Measurements from ENCODE around the gene CCDC175.

Gene CCDC175

DNA sequence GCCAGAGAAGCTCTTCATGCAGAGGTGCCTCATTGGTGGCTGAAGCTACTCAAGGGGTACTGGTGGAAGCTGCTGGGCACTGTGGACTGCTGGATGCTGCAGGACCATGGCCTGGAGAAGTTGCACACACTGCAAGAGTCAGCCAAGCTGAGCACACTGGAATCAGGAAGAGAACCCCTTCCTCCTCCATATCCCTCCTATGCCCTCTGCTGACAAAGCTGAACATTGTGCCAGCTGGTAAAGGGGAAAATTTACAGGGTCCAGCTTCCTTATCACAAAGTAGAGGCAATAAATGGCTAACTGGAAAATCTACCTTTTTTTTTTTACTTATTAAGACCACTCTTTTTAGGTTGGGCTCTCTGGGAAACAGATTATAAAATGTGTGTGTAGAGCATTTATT lies 6.5 kb downstream of the CCDC175 start:
- no peaks in the 10 kb centered on the region for H3K4me1 Mint-ChIP-seq (ENCODE audit: low read depth)
- no peaks in the 10 kb centered on the region for H3K36me3 Mint-ChIP-seq (ENCODE audit: low read depth)
- H3K4me3 Mint-ChIP-seq: no peak overlapping the region
- no peaks in the 10 kb centered on the region for H3K9me3 Mint-ChIP-seq
- DNase-seq: no peak
- peaks cover 40% of the 10 kb centered on the region for H3K27me3 Mint-ChIP-seq
- H3K27ac Mint-ChIP-seq: no peak overlapping the region

DNA sequence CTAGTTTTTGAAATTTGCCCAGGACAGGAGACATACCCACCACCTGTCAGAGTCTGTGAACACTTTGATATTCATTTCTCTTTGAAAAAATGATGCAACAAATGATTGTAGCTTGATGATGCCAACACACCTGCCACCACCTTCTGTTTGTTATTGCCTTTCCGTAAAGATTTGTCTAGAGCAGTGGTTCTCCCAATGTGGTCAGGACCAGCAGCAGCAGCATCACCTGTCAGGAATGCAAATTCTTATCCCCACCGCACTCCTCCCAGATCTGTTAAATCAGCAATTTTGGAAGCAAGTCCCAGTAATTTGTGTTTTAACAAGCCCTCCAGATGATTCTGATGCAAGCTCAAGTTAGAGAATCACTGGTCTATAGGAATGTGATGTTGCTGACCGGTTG lies 9.9 kb downstream of the CCDC175 start:
- Mint-ChIP-seq H3K4me3 (no peak overlapping the region), H3K4me1 (ENCODE audit: low read depth) (no peaks in the 10 kb centered on the region), H3K9me3 (no peaks in the 10 kb centered on the region), H3K36me3 (ENCODE audit: low read depth) (no peaks in the 10 kb centered on the region), H3K27me3 (peaks cover 39% of the 10 kb centered on the region), H3K27ac (no peak overlapping the region)
- no peak for DNase-seq

DNA sequence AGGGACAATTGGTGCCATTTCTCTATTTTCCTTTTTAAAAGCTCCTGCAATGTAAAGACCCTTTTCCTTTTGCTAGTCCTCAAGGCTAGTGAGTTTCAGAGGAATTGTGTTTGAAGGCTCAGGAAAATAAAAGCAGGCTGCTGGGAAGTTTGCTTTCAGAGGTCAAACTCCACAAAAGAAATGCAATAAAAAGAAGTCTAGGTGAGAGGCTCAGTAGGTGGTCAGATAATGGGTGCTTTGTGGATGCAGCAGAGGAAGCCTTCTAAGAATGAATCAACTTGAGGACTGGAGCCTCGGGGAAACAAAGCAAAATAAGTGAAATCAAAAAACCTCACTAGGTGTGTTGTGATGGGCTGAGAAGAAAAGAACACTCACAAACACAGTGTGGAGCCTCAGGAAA lies 10.3 kb downstream of the CCDC175 start:
- H3K27ac Mint-ChIP-seq: no peak overlapping the region
- H3K4me3 Mint-ChIP-seq: no peak overlapping the region
- DNase-seq: no peak
- H3K36me3 Mint-ChIP-seq (ENCODE audit: low read depth): no peaks in the 10 kb centered on the region
- H3K27me3 Mint-ChIP-seq: peaks cover 35% of the 10 kb centered on the region
- H3K9me3 Mint-ChIP-seq: no peaks in the 10 kb centered on the region
- H3K4me1 Mint-ChIP-seq (ENCODE audit: low read depth): no peaks in the 10 kb centered on the region

DNA sequence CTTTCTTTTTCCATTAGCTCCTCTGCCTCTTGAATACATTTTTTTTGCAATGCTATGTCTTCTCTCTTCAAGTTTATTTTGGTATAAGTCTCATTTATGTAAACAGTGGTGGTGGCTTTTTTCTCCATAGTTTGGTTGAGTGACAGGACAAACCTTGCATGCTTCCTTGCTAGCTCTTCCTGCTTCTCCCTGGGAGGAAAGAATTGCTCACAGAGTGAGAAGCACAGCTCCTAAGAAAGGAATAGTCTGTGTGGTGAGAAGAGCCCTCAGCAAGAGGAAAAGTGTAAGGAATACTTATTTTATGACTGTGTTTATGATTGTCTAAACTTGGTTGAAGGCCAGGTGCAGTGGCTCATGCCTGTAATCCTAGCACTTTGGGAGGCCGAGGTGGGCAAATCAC lies 11.5 kb downstream of the CCDC175 start:
- Mint-ChIP-seq H3K9me3 (no peaks in the 10 kb centered on the region), H3K4me1 (ENCODE audit: low read depth) (no peaks in the 10 kb centered on the region), H3K27me3 (peaks cover 27% of the 10 kb centered on the region), H3K36me3 (ENCODE audit: low read depth) (no peaks in the 10 kb centered on the region), H3K27ac (no peak overlapping the region), H3K4me3 (no peak overlapping the region)
- no peak for DNase-seq

DNA sequence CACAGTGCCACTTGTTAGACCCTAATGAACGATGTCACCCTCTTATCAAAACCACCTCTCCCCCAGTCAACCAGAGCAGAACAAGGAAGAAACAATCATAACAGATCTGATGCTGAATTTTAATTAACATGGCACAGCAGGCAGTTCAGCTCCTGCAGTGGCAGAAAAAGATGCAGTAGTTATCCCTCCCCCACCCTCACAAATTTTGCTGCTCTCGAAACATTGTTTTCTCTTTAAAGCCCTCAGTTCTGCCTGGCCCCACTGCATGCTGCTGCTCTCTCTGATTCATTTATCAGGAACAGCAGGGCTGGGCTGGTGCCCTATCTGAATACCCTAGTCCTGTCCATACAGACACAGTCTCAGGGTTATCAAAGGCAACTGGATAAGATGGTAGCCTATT lies 12.2 kb downstream of the CCDC175 start:
- no peaks in the 10 kb centered on the region for H3K36me3 Mint-ChIP-seq (ENCODE audit: low read depth)
- H3K4me3 Mint-ChIP-seq: no peak overlapping the region
- peaks cover 24% of the 10 kb centered on the region for H3K27me3 Mint-ChIP-seq
- no peak for DNase-seq
- no peaks in the 10 kb centered on the region for H3K9me3 Mint-ChIP-seq
- no peaks in the 10 kb centered on the region for H3K4me1 Mint-ChIP-seq (ENCODE audit: low read depth)
- H3K27ac Mint-ChIP-seq: no peak overlapping the region

DNA sequence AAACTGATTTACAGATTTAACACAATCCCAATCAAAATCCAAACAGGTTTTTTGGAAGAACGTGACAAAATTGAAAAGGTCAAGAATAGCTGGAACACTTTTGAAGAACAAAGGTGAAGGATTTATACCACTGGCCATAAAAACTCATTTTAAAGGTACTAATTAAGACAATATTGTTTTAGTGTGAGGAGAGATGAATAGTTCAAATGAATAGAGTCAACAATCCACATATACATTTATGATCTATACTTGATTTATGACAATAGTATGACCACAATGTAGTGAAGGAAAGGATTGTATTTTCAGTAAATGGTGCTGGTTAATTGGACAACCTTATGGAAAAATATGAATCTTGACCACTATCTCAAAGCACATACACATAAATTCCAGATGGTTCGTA lies 29.3 kb downstream of the CCDC175 start:
- no peak for DNase-seq
- Mint-ChIP-seq H3K27ac (no peak overlapping the region), H3K9me3 (no peaks in the 10 kb centered on the region), H3K4me1 (ENCODE audit: low read depth) (no peaks in the 10 kb centered on the region), H3K4me3 (no peak overlapping the region), H3K27me3 (peaks cover 42% of the 10 kb centered on the region), H3K36me3 (ENCODE audit: low read depth) (no peaks in the 10 kb centered on the region)

DNA sequence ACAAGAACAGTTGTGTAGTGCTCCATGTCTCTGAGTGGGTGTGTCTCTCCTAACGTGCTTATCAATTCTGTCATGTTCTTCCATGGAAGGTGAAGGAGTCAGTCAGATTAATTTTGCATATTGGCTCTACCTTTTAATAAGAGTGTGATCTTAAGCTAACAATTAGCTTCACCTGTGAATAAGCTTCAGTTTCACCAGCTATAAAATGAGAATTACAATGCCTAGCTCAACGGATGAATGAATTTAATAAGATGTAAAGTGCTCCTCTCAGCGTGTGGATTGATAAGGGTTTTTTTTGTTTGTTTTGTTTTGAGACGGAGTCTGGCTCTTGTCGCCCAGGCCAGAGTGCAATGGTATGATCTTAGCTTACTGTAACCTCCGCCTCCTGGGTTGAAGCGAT lies 32.7 kb downstream of the CCDC175 start:
- H3K4me3 Mint-ChIP-seq: no peak overlapping the region
- no peaks in the 10 kb centered on the region for H3K4me1 Mint-ChIP-seq (ENCODE audit: low read depth)
- H3K27ac Mint-ChIP-seq: no peak overlapping the region
- no peaks in the 10 kb centered on the region for H3K36me3 Mint-ChIP-seq (ENCODE audit: low read depth)
- DNase-seq: no peak
- no peaks in the 10 kb centered on the region for H3K9me3 Mint-ChIP-seq
- H3K27me3 Mint-ChIP-seq: peaks cover 28% of the 10 kb centered on the region

DNA sequence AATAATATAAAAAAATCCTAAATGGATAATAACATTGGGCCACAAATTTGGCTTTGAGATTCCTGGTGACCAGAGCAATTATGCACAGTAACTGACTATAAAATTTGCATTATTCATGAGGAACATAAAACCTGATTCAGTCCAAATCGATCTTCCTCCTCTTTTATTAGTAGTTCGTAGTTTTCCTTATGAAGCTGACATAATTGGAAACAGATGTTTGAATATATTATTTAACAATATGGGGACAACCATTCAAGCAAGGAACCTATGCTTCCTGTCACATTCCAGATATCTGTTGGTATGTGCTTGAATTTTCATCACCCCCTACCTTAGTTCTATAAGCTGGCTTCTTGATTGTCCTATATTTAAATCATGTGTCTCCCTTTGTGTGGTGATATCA lies 34.9 kb downstream of the CCDC175 start:
- Mint-ChIP-seq H3K27me3 (peaks cover 19% of the 10 kb centered on the region), H3K4me1 (ENCODE audit: low read depth) (no peaks in the 10 kb centered on the region), H3K36me3 (ENCODE audit: low read depth) (no peaks in the 10 kb centered on the region), H3K9me3 (no peaks in the 10 kb centered on the region), H3K27ac (no peak overlapping the region), H3K4me3 (no peak overlapping the region)
- DNase-seq: no peak

DNA sequence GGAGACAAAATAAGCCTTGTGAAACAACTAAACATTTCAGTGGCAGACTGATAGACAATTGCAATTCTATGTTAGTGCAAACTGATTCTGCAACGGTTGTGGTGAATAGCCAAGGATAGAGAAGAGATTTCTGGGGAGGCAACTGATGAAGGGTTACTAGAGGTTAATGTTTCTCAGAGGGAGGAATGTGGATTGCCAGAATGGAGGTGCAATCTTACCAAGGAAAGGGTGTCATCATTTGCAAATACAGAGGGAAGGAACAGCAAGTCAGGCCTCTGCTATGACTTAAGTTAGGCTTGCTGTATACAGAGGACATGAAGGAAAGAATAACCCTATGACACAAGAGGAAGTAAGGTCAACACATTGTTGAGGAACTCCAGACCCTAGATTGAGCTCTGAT lies 35.8 kb downstream of the CCDC175 start:
- Mint-ChIP-seq H3K27ac (no peak overlapping the region), H3K9me3 (no peaks in the 10 kb centered on the region), H3K27me3 (peaks cover 17% of the 10 kb centered on the region), H3K4me3 (no peak overlapping the region), H3K4me1 (ENCODE audit: low read depth) (no peaks in the 10 kb centered on the region), H3K36me3 (ENCODE audit: low read depth) (no peaks in the 10 kb centered on the region)
- DNase-seq: no peak

DNA sequence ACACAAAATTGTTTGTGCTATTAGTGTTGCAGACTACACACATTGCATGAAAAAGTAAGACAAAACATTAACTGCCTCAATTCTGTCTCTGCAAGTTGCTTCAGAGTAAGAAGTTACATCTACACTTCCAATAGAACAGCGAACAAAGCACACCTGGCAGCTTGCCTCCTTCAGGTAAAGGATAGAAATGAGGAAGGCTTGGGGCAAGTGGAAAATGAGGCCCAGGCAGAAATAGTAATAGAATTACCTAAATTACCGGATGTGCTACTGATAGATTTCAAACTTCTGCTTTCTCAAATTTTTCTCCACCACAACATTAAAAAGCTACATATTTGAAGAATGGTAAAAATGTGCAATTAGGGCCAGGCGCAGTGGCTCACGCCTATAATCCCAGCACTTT lies 37.7 kb downstream of the CCDC175 start:
- Mint-ChIP-seq H3K9me3 (no peaks in the 10 kb centered on the region), H3K4me3 (no peak overlapping the region), H3K36me3 (ENCODE audit: low read depth) (no peaks in the 10 kb centered on the region), H3K27me3 (peaks cover 12% of the 10 kb centered on the region), H3K27ac (no peak overlapping the region), H3K4me1 (ENCODE audit: low read depth) (no peaks in the 10 kb centered on the region)
- DNase-seq: no peak

DNA sequence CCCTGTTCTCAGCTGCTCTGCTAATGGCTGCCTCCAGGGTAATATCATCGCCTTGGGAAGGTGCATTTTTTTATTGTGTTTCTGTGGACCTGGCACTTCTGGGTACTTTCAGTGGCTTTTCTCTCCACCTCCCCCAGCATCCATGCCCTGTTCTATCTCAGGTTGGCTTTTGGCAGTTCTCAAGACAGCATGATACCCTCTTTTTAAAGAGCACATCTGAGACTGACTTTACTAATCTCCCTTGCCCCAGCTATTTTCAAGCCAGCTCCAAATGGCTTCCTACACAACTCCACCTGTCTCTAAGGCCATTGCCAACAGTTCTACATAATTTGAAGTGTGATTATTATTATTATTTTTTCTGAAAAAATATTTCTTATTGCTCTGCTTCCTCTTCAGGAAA lies 39.1 kb downstream of the CCDC175 start:
- peaks cover 9% of the 10 kb centered on the region for H3K27me3 Mint-ChIP-seq
- H3K36me3 Mint-ChIP-seq (ENCODE audit: low read depth): no peaks in the 10 kb centered on the region
- no peak for DNase-seq
- no peak overlapping the region for H3K27ac Mint-ChIP-seq
- no peaks in the 10 kb centered on the region for H3K9me3 Mint-ChIP-seq
- no peaks in the 10 kb centered on the region for H3K4me1 Mint-ChIP-seq (ENCODE audit: low read depth)
- no peak overlapping the region for H3K4me3 Mint-ChIP-seq

DNA sequence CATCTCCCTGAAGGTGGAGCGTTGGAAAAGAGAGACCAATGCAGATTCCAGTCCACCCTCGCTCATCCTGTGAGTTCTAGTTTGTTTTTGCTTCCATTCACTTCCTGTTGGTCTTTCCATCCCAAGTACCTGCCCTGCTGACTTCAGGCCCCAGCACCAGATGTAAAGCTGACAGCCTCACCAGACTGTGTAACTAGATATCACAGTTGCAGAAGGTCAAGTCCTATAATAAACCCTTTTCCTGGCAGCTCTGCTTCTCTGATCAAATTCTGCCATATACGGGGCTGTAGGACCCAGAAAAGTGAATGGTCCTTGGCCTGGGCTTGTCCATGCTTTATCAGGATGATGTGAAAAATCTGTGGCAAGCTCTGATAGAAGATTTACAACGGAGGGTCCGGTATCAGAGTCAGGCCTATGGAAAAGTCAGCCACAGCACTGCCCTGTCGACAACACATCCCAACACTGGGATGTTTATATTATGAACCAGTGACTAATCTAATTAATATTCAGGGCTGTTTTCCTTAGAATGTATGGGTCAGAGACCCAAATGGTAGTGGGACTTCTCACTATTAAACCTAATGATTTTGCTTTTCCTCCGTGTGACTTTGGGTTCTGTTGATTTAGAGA lies 42.1 kb downstream of the CCDC175 start:
- H3K4me3 Mint-ChIP-seq: no peak overlapping the region
- no peaks in the 10 kb centered on the region for H3K4me1 Mint-ChIP-seq (ENCODE audit: low read depth)
- H3K36me3 Mint-ChIP-seq (ENCODE audit: low read depth): no peaks in the 10 kb centered on the region
- H3K9me3 Mint-ChIP-seq: no peaks in the 10 kb centered on the region
- H3K27me3 Mint-ChIP-seq: peaks cover 14% of the 10 kb centered on the region
- no peak for DNase-seq
- no peak overlapping the region for H3K27ac Mint-ChIP-seq

DNA sequence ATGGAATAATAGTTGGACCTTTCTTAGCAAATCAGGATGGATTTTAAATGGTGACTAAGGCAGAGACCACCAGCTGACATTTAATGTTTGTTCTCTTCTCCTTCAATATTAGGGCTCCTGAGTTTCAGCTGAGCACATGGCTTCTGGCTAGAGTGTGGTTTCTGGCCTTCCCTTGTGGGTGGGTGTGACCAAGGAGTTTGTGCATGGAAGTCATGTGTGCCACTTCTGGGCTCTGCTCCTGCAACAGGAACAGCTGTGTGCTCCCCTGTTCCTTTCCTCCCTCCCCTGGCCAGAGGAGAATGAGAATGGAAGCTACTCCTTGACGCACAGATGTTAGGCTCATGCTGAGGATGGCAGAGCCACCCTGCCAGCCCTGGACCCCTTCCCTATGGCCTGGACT lies 44.2 kb downstream of the CCDC175 start:
- no peak for DNase-seq
- H3K4me1 Mint-ChIP-seq (ENCODE audit: low read depth): no peaks in the 10 kb centered on the region
- no peaks in the 10 kb centered on the region for H3K36me3 Mint-ChIP-seq (ENCODE audit: low read depth)
- peaks cover 5% of the 10 kb centered on the region for H3K9me3 Mint-ChIP-seq
- H3K27me3 Mint-ChIP-seq: peaks cover 20% of the 10 kb centered on the region
- H3K4me3 Mint-ChIP-seq: no peak overlapping the region
- no peak overlapping the region for H3K27ac Mint-ChIP-seq

DNA sequence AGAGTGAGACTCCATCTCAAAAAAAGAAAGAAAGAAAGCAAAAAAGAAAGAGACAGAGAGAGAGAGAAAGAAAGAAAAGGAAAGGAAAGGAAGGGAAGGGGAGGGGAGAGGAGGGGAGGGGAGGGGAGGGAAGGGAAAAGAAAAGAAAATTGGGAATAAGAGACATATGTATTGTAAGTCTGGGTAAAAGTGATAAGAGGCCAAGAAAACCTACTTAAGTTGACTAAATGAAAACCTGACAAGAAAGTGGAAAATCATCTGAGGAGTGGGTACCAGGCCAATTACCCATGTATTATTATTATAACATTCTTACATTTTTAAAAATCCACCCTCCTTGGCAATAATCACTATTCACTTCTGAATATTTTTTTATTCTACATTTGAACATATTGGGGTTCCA lies 46.3 kb downstream of the CCDC175 start:
- Mint-ChIP-seq H3K27me3 (peaks cover 16% of the 10 kb centered on the region), H3K4me1 (ENCODE audit: low read depth) (no peaks in the 10 kb centered on the region), H3K4me3 (no peak overlapping the region), H3K27ac (no peak overlapping the region), H3K36me3 (ENCODE audit: low read depth) (no peaks in the 10 kb centered on the region), H3K9me3 (peaks cover 5% of the 10 kb centered on the region)
- no peak for DNase-seq

DNA sequence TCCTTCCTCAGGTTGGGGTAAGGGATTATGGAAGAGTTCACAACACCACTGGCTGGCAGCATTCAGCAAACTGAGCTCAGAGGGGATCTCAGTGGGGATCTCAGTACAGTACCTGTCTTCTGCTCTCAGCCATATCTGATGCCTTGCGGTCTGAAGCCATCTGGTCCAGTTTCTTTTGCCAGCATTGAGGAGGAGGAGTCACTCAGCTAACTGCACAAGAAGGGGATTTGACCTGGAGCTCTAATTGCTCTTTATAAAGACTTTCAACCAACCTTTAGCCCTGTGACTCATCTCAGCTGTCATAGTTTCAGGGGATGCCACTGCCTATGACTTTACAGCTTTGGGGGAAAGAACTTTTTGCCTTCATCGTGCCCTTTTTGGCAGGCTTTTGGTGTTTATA lies 47.4 kb downstream of the CCDC175 start:
- no peak overlapping the region for H3K27ac Mint-ChIP-seq
- peaks cover 14% of the 10 kb centered on the region for H3K27me3 Mint-ChIP-seq
- no peak for DNase-seq
- H3K4me3 Mint-ChIP-seq: no peak overlapping the region
- peaks cover 5% of the 10 kb centered on the region for H3K9me3 Mint-ChIP-seq
- no peaks in the 10 kb centered on the region for H3K4me1 Mint-ChIP-seq (ENCODE audit: low read depth)
- H3K36me3 Mint-ChIP-seq (ENCODE audit: low read depth): no peaks in the 10 kb centered on the region

DNA sequence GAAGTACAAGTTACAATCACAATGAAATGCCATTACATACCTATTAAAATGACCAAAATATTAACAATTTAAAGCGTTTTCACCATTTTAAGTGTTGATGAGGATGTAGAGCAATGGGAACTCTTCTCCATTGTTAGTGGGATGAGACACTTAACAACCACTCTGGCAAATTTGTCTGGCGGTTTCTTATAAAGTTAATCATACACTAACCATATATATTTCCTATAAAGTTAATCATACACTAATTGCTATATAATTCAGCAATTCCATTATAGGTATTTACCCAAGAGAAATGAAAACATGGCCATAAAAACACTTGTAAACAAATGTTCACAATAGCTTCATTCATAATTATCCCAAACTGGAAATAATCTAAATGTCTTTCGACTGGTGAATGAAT lies 56.4 kb downstream of the CCDC175 start:
- Mint-ChIP-seq H3K27ac (no peak overlapping the region), H3K27me3 (peaks cover 20% of the 10 kb centered on the region), H3K4me3 (no peak overlapping the region), H3K36me3 (ENCODE audit: low read depth) (no peaks in the 10 kb centered on the region), H3K4me1 (ENCODE audit: low read depth) (no peaks in the 10 kb centered on the region), H3K9me3 (no peaks in the 10 kb centered on the region)
- no peak for DNase-seq
